HG03175 (cell line): ENCODE results near the gene CRMP1.

Experiments
- ATAC-seq: cut with Tn5 transposase; IDR thresholded peaks from one replicate; pipeline ENCODE4 v1.9.1; 2021; ENCODE audit warnings: mild to moderate bottlenecking, moderate library complexity; ENCODE audit not compliant: unreplicated experiment

Gene CRMP1

GRCh38 chr4:5774416-5775036 is 118.4 kb downstream of the CRMP1 start:
- ATAC-seq: no peak

GRCh38 chr4:5773271-5773555 is 119.7 kb downstream of the CRMP1 start:
- ATAC-seq: no peak

GRCh38 chr4:5772528-5773270 is 120.2 kb downstream of the CRMP1 start:
- ATAC-seq: no peak
